Right lobe of liver (tissue), 6 donors: ENCODE measurements around the gene KRI1. TPM values are rescaled to one million over a fixed set of nuclear protein-coding genes. Genes with fewer than 3 reads are reported as not detected.
"Not testable (repeated sequence)": the region's sequence is repeated elsewhere in the genome, so short reads cannot be mapped to it uniquely, and the experiment has no call there.

Source experiments
- ATAC-seq, 4 donors: fragments of 200-7000 bp; cut with Tn5 transposase; one replicate each; pipeline ENCODE4 v1.9.1; 2020; ENCODE audit warnings: mild to moderate bottlenecking in 4 of 4, moderate library complexity in 4 of 4
- DNase-seq, 3 donors: peaks; one replicate each; pipeline ENCODE4 v3.0.0-alpha.2; 2020
- H3K27ac ChIP-seq, 3 donors: fragments of 200-600 bp; one replicate each; pipeline ENCODE4 v1.8.0; 2022
- H3K27me3 ChIP-seq, 2 donors: fragments of 200-600 bp; one replicate each; pipeline ENCODE4 v1.8.0; 2022
- H3K36me3 ChIP-seq, 4 donors: fragments of 200-600 bp; sonication (generic) in 1 of 4; one replicate each; pipeline versions ENCODE4 v1.5.1 to v1.8.0; 2017 to 2022; ENCODE audit warnings: control low read depth in 1 of 4
- H3K4me1 ChIP-seq, 4 donors: fragments of 200-600 bp; sonication (generic) in 1 of 4; one replicate each; pipeline versions ENCODE4 v1.5.1 to v1.8.0; 2017 to 2022; ENCODE audit warnings: control low read depth in 1 of 4
- H3K4me3 ChIP-seq, 3 donors: fragments of 200-600 bp; one replicate each; pipeline ENCODE4 v1.8.0; 2022
- H3K9me3 ChIP-seq, 4 donors: fragments of 200-600 bp; sonication (generic) in 1 of 4; one replicate each; pipeline versions ENCODE4 v1.5.1 to v1.8.0; 2017 to 2022; ENCODE audit warnings: control low read depth in 1 of 4
- CTCF ChIP-seq, 4 donors: fragments of 200-600 bp in 3 of 4; fragments of 450-650 bp in 1 of 4; IDR thresholded peaks; one replicate each; pipeline versions ENCODE4 v1.5.1 to v1.8.0; 2016 to 2022; ENCODE audit warnings: antibody characterized with exemption in 4 of 4, mild to moderate bottlenecking in 2 of 4
- POLR2A ChIP-seq: fragments of 450-650 bp; IDR thresholded peaks from one replicate; pipeline ENCODE4 v1.6.1; 2017; ENCODE audit warnings: antibody characterized with exemption, mild to moderate bottlenecking
- WGBS: methylation state at CpG from one replicate; pipeline ENCODE4 v1.1.6; 2018; ENCODE audit warnings: low coverage, low lambda C conversion rate; ENCODE audit not compliant: insufficient coverage; ENCODE audit errors: missing lambda C conversion rate; 5-methylcytosine and 5-hydroxymethylcytosine counted together
- intact Hi-C, 2 donors: fragments of 100-400 bp; cut with DNase I; formaldehyde crosslinking; loops; one replicate each; pipeline versions ENCODE4 v1.11.2 to v1.14.1; 2022
- total RNA-seq, 6 experiments: library from RNA; depleted of rRNA in 2 of 6; stranded (reverse); fragments of >200 nt in 2 of 6; fragmentation: NEBNext Ultra II Directional in 3 of 6; extraction: Animal tissue kit (Norgen Biotek cat#: 25700) in 3 of 6; gene quantifications; one replicate each; pipeline versions ENCODE4 v1.1.0 to v1.2.4, GENCODE V29; 2016 to 2023
- donor health status: DM: no; HTN: yes; CAD: no.
- donor health status: DM: no; HTN: no; CAD: no.
- donor health status: DM: no; HTN: no; CAD: no.
- donor health status: DM: no; HTN: yes; CAD: no.
- donor health status: DM: no; HTN: yes; CAD: no.

The KRI1 gene
- total RNA-seq, 6 experiments from 2014 or later: 5.8 to 9.6 (median 8.5) TPM

DNA sequence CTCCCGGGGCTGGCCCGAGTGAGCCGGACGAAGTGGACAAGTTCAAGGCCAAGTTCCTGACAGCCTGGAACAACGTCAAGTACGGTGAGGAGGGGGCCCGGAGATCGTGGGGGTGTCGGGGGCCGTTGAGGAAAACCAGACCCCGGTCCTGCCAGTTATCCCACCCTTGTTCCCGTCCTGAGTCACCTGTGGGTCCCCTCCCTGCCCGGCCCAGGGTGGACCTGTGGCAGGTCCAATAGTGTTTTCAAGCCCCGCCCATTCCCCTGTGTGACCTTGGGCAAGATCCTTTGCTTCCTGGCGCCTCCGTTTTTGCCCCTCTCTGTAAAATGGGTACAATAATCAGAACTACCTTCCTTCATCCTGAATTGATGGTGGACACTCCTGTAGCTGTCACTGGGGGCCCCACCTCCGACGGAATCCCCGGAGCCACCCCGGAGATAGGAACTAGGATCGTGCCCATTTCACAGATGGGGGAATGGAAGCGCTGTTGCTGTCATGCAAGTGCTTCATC lies 21.5 kb downstream of the KRI1 start:
- ATAC-seq: peak; percentile 51 to 59 (median 54)
- Histone ChIP-seq H3K36me3 (peaks cover 0 to 28% (median 2%) of the 10 kb centered on the region in 4 donors), H3K4me3 (peak overlapping the region; percentile 93 to 99 (median 97)), H3K9me3 (no peaks in the 10 kb centered on the region), H3K27ac (peak overlapping the region; percentile 81 to 89 (median 85)), H3K27me3 (no peaks in the 10 kb centered on the region), H3K4me1 (peaks cover 0 to 13% (median 2%) of the 10 kb centered on the region in 4 donors)
- TF ChIP-seq POLR2A (no peak), CTCF (IDR thresholded peaks at IDR 0.05) (no peak)
- intact Hi-C loops: no loop called here
- peak; percentile 60 to 73 (median 65) for DNase-seq
- 28% methylated on average over 10 of the region's 22 CpGs for WGBS

DNA sequence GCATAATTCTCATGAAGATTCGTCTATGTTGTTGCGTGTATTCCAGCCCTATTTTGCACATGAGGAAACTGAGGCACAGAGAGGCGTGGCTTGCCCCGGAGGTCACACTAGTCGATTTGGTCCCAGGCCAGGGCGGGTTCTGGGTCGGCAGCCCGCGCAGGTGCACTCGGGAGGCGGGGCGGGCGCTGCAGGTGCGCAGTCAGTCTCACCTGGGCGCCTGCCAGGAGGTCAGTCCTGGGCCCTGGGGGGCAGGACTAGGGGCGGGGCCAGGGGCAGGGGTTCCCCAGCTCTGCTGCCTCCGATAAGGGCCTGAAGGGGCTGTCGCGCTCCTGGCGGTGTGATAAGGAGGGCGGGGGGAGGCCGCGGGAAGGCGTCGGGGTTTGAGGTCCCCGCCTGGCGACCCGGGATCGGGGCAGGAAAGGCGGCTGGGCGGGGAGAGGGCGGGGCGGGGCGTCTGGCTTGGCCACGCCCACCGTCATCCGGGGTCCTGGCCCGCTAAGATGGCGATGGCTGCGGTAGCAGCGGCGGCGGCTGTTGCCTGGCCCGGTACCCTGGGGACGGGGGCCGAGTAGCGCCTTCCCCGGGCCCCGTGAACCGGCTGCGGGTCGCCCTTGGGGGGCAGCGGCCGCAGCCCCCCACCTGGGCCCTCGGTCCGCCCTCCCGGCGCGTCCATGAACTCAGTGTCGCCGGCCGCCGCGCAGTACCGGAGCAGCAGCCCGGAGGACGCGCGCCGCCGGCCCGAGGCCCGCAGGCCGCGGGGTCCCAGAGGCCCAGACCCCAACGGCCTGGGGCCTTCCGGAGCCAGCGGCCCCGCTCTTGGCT lies 22.2 kb downstream of the KRI1 start, which contains the start of gene ATG4D:
Gene ATG4D (plus strand): TSS at position 485 of the 822 bp plus-strand sequence. CDS start 187 bp downstream, at position 672.
- WGBS: 4% methylated on average over 9 of the region's 79 CpGs
- Histone ChIP-seq H3K4me3 (peak within 1 kb of the TSS; percentile 93 to 99 (median 97)), H3K36me3 (peaks cover 0 to 21% (median 2%) of the 10 kb centered on the region in 4 donors), H3K27ac (peak within 1 kb of the TSS; percentile 81 to 89 (median 85)), H3K9me3 (no peaks in the 10 kb centered on the region), H3K4me1 (peaks cover 0 to 13% (median 2%) of the 10 kb centered on the region in 4 donors), H3K27me3 (no peaks in the 10 kb centered on the region)
- ATAC-seq (peak; percentile 84 to 87 (median 86)), DNase-seq (peak; percentile 90 to 92 (median 92))
- TF ChIP-seq POLR2A (peak; percentile 74), CTCF (IDR thresholded peaks at IDR 0.05) (no peak)
- intact Hi-C loops: no loop called here

DNA sequence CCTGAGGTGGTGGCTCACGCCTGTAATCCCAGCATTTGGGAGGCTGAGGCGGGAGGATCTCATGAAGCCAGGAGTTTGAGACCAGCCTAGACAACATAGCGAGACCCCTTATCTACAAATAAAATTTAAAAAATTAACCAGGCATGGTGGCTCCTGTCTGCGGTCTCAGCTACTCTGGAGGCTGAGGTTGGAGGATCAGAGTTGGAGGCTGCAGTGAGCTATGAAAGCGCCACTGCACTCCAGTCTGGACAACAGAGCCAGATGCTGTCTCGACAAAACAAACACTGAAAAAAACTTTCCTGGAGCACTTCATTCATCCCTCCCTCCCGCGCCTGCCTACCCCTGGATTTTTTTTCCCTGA lies 22.8 kb downstream of the KRI1 start:
- peak overlapping the region in 2 of 3 donors; percentile 81 to 85 for H3K27ac ChIP-seq
- TF ChIP-seq CTCF (IDR thresholded peaks at IDR 0.05) (no peak), POLR2A (no peak)
- peaks cover 0 to 17% (median 0%) of the 10 kb centered on the region in 4 donors for H3K36me3 ChIP-seq
- peak overlapping the region; percentile 93 to 99 (median 97) for H3K4me3 ChIP-seq
- no peaks in the 10 kb centered on the region for H3K27me3 ChIP-seq
- WGBS: 52% methylated on average over 6 of the region's 8 CpGs
- ATAC-seq (no peak), DNase-seq (no peak)
- intact Hi-C loops: no loop called here
- H3K4me1 ChIP-seq: peaks cover 0 to 13% (median 2%) of the 10 kb centered on the region in 4 donors
- H3K9me3 ChIP-seq: no peaks in the 10 kb centered on the region

DNA sequence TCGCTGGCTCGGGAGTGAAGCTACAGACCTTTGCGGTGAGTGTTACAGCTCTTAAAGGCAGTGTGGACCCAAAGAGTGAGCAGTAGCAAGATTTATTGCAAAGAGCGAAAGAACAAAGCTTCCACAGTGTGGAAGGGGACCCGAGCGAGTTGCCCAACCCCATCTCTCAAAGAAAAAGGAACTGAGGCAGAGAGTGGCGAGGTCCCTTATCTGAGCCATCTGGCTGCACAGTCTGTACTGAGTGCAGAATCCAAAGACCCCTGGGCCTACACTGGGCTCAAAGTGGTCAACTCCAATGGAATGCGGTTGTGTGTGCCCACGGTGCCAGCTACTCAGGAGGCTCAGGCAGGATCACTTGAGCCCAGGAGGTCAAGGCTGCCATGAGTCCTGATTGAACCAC lies 26.8 kb downstream of the KRI1 start:
- H3K27ac ChIP-seq, H3K9me3 ChIP-seq, DNase-seq, ATAC-seq, H3K36me3 ChIP-seq, H3K4me1 ChIP-seq, H3K27me3 ChIP-seq, intact Hi-C loops, H3K4me3 ChIP-seq: not testable (repeated sequence)
- 18% methylated on average over 2 of the region's 9 CpGs for WGBS
